22Rv1 (cell line): ENCODE data around the gene TMEM40.

Experiments
- CTCF ChIP-seq: fragments of 450-650 bp; IDR thresholded peaks from 2 replicates; pipeline ENCODE4 v1.5.1; 2017; ENCODE audit warnings: mild to moderate bottlenecking
- ZFX ChIP-seq: fragments of 450-650 bp; IDR thresholded peaks from 2 replicates; pipeline ENCODE4 v1.6.1; 2017; ENCODE audit warnings: antibody characterized with exemption, borderline replicate concordance

GRCh38 chr3:12773030-12773709, 14.1 kb upstream of the TMEM40 start:
- TF ChIP-seq CTCF, result no peak
- TF ChIP-seq ZFX, result no peak
